ENCODE data around the gene NDC1.

Gene NDC1

GRCh38 chr1:53755874-53756273, 82.2 kb downstream of the NDC1 start:
- no peak for DNase-seq
- Histone ChIP-seq H3K9ac (ENCODE audit: low read depth, low read length) (no peak overlapping the region), H3K4me1 (ENCODE audit: insufficient read depth, low read length) (no peaks in the 10 kb centered on the region), H3K27me3 (ENCODE audit: insufficient read depth, low read length, poor library complexity) (no peaks in the 10 kb centered on the region), H3K4me3 (ENCODE audit: low read depth in 1 of 2, low read length in 2 of 2) (no peak overlapping the region), H3K9me3 (ENCODE audit: insufficient read depth, low read length, severe bottlenecking) (no peaks in the 10 kb centered on the region), H3K4me2 (ENCODE audit: insufficient read depth, low read length) (no peak overlapping the region), H2AFZ (ENCODE audit: low read depth, low read length) (no peak overlapping the region), H4K20me1 (ENCODE audit: insufficient read depth, low read length) (no peaks in the 10 kb centered on the region), H3K27ac (ENCODE audit: low read length) (no peak overlapping the region), H3K36me3 (ENCODE audit: insufficient read depth, low read length) (no peaks in the 10 kb centered on the region), H3K79me2 (ENCODE audit: insufficient read depth, low read length) (no peaks in the 10 kb centered on the region)
- ATAC-seq (ENCODE audit: insufficient read depth, low read depth), result no peak
- no peak for TF ChIP-seq EZH2 (IDR thresholded peaks at IDR 0.05; ENCODE audit: borderline replicate concordance, low read depth, low read length, severe bottlenecking)
- TF ChIP-seq CTCF (IDR thresholded peaks at IDR 0.05; ENCODE audit: borderline replicate concordance, extremely low read depth, low read length, poor library complexity, severe bottlenecking), result no peak

- Histone ChIP-seq H3K4me3 (ENCODE audit: low read depth in 1 of 2, low read length in 2 of 2) (no peak overlapping the region), H2AFZ (ENCODE audit: low read depth, low read length) (no peak overlapping the region), H3K9ac (ENCODE audit: low read depth, low read length) (no peak overlapping the region), H3K79me2 (ENCODE audit: insufficient read depth, low read length) (no peaks in the 10 kb centered on the region), H3K27ac (ENCODE audit: low read length) (no peak overlapping the region), H3K27me3 (ENCODE audit: insufficient read depth, low read length, poor library complexity) (no peaks in the 10 kb centered on the region), H3K36me3 (ENCODE audit: insufficient read depth, low read length) (no peaks in the 10 kb centered on the region), H4K20me1 (ENCODE audit: insufficient read depth, low read length) (no peaks in the 10 kb centered on the region), H3K4me1 (ENCODE audit: insufficient read depth, low read length) (no peaks in the 10 kb centered on the region), H3K9me3 (ENCODE audit: insufficient read depth, low read length, severe bottlenecking) (no peaks in the 10 kb centered on the region), H3K4me2 (ENCODE audit: insufficient read depth, low read length) (no peak overlapping the region)
- DNase-seq (peak; percentile 36), ATAC-seq (ENCODE audit: insufficient read depth, low read depth) (peak; percentile 64; the same call in 2 of the 3 replicates)
- TF ChIP-seq CTCF (IDR thresholded peaks at IDR 0.05; ENCODE audit: borderline replicate concordance, extremely low read depth, low read length, poor library complexity, severe bottlenecking), result peak; percentile 82
- no peak for TF ChIP-seq EZH2 (IDR thresholded peaks at IDR 0.05; ENCODE audit: borderline replicate concordance, low read depth, low read length, severe bottlenecking)
Observed at GRCh38 chr1:53754484-53755312, 83.4 kb downstream of the NDC1 start.

GRCh38 chr1:53752281-53752680, 85.8 kb downstream of the NDC1 start:
- TF ChIP-seq CTCF (IDR thresholded peaks at IDR 0.05; ENCODE audit: borderline replicate concordance, extremely low read depth, low read length, poor library complexity, severe bottlenecking) (no peak), EZH2 (IDR thresholded peaks at IDR 0.05; ENCODE audit: borderline replicate concordance, low read depth, low read length, severe bottlenecking) (no peak)
- Histone ChIP-seq H3K9ac (ENCODE audit: low read depth, low read length) (no peak overlapping the region), H3K79me2 (ENCODE audit: insufficient read depth, low read length) (no peaks in the 10 kb centered on the region), H3K27ac (ENCODE audit: low read length) (no peak overlapping the region), H3K4me1 (ENCODE audit: insufficient read depth, low read length) (no peaks in the 10 kb centered on the region), H3K36me3 (ENCODE audit: insufficient read depth, low read length) (no peaks in the 10 kb centered on the region), H3K4me3 (ENCODE audit: low read depth in 1 of 2, low read length in 2 of 2) (no peak overlapping the region), H2AFZ (ENCODE audit: low read depth, low read length) (no peak overlapping the region), H3K27me3 (ENCODE audit: insufficient read depth, low read length, poor library complexity) (no peaks in the 10 kb centered on the region), H3K4me2 (ENCODE audit: insufficient read depth, low read length) (no peak overlapping the region), H3K9me3 (ENCODE audit: insufficient read depth, low read length, severe bottlenecking) (no peaks in the 10 kb centered on the region), H4K20me1 (ENCODE audit: insufficient read depth, low read length) (no peaks in the 10 kb centered on the region)
- DNase-seq (no peak), ATAC-seq (ENCODE audit: insufficient read depth, low read depth) (no peak)

Measured in DND-41 (cell line).